NCI-H748 (cell line): ENCODE results near the gene TAF15.
A peak's percentile ranks its signal among the peaks of the same experiment; 100 is the strongest.

ENCODE experiments used
- DNase-seq: peaks from one replicate; lab custom pipeline; 2025; ENCODE audit not compliant: unreplicated experiment; lab: John Stamatoyannopoulos, UW

TAF15 gene

DNA sequence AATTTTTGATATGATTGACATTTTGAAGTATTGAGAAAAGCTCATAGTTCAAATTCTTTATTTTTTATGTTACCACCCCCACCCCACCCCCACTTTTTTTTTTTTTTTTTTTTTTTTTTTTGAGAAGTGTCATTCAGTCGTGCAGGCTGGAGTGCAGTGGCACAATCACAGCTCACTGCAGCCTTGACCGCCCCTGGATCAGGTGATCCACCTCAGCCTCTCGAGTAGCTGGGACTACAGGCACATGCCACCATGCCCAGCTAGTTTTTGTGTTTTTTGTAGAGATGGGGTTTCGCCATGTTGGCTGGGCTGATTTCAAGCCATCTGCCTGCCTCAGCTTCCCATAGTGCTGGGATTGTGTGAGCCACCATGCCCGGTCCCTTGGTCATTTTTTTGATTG is 7.4 kb downstream of the TAF15 start:
- no peak for DNase-seq

DNA sequence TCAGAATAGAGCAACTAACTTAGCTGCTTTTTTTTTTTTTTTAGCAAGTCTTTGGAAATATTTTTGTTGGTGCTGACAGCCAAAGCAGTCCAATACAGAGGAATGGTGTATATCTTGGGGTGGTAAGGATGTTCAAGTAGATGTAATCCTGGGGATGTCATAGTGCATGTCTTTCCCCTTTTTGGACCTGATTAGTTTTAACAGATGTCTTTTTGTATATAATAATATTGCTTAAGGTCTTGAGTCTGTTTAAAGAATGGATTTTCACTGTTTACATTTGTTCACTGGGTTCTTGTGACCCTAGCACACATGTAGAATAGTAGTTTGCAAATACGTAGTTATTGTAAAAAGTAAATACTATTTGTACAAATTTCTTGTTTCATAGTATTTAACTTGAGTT is 7.9 kb downstream of the TAF15 start:
- DNase-seq: no peak

DNA sequence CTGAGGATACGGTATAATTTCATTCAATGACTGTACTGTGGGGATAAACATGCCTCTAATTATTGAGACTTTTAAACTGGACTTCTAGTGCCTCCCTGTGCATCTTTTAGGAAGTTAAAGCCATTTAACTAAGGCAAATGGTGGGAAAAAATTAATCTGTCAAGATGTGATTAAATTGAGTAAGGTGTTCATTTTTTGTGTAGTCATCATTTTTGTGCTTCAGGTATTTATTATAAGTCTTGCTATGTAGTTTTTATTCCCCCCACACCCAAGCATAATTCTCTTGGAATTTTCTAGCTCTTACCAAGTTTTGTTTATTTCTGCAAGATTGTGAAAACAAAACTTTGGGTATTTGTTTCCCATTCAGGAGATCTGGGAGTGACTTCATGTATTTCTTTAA is 10.2 kb downstream of the TAF15 start:
- DNase-seq: no peak

DNA sequence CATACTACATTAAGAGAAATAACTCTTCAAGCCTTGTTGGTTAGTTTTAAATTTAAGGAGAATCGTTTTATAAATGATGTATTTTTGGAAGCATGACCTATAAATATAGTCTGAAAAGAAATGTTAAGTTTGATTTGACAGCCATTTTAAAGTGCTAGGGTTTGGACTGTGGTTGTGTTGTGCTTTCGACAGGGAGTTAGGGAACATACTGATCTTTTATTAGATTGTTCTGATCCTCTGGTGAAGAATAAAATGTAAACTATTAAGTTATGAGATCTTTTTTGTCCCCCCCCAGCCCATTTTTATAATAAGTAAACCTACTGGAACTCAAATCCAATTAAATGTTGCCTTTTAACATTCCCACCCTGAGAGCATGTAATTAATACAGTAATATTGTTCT is 12.0 kb downstream of the TAF15 start:
- DNase-seq: no peak

DNA sequence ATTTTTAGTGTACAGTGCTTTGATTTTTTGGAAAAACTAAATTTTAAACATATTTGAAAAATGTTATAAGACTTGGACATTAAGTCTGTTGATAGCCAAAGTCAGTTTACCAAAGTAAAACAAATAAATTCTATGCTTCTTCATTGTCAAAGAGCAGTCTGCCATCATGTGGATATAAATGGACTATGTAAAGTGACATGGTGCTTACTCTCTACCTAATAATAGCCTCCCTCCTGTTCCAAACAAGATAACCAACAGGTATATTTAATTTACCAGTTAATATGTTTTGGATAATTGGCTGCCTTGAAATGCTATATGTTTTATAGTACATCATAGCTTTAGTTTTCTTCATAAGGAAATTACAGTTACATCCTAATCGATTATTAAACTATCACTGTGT is 15.9 kb downstream of the TAF15 start:
- no peak for DNase-seq

DNA sequence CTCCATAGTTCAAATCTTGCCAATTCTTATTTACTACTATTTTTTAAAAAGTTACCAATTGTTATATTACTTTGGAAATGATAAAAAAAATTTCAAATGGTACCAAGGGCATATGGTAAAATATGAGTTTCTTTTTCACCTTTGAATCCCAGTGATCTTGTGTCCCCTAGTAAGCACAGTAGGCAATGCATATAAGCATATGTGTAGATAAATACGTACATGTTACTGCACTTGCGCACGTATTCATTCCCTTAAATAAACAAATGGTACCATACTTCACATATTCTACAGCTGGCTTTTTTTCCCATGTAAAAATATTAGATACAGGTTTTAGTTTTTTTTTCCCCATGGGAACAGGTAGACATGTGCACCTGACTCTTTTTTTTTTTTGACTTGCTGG is 31.8 kb downstream of the TAF15 start:
- no peak for DNase-seq

DNA sequence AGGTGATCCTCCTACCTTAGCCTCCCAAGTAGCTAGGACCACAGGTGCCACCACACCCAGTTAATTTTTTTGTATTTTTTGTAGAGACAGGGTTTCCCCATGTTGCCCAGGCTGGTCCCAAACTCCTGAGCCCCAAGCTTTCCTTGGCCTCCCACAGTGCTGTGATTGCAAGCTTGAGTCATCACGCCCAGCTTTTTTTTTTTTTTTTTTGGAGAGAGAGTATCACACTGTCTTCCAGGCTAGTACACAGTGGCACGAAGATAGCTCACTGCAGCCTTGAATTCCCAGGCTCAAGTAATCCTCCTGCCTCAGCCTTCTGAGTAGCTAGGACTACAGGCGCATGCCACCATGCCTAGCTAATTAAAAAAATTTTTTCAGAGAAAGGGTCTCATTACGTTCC is 32.2 kb downstream of the TAF15 start:
- DNase-seq: no peak

DNA sequence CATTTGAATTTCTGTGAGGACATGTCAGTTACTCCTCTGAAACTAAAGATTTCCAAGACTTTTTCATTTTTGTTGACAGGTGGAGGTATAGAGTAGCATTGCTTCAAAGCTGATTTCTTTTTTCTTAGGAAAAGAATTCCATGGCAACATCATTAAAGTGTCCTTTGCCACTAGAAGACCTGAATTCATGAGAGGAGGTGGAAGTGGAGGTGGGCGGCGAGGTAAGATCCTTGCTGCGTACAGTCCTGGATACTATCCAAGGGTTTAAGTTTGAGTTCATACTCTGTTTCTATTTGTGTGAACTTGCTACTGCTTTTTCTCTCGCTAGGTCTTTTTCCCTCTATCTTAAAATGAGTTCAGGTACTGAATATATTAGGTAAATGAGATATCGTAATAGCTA is 33.0 kb downstream of the TAF15 start:
- DNase-seq: no peak

DNA sequence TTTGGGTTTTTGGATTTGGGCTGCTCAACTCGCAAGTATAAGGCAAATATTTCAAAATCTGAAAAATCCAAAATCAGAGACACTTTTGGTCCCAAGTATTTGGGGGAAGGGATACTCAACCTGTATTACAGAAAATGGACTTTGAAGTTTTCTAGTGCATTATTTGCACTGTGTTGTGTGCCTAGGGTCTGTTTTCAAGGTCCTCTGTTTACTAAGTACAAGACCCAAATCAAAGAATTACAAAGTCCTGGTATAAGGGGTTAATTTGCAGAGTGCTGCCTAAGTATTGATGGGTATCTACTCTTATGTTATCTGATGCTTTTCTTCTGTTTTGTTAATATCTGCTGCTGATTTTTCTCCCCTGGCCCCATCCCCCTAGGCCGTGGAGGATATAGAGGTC is 34.4 kb downstream of the TAF15 start:
- no peak for DNase-seq

DNA sequence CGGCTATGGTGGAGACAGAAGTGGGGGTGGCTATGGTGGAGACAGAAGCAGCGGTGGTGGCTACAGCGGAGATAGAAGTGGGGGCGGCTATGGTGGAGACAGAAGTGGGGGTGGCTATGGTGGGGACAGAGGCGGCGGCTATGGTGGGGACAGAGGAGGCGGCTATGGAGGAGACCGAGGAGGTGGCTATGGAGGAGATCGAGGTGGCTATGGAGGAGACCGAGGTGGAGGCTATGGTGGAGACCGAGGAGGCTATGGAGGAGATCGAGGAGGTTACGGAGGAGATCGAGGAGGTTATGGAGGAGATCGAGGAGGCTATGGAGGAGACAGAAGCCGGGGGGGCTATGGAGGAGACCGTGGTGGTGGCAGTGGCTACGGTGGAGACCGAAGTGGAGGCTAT is 35.3 kb downstream of the TAF15 start:
- DNase-seq: no peak

DNA sequence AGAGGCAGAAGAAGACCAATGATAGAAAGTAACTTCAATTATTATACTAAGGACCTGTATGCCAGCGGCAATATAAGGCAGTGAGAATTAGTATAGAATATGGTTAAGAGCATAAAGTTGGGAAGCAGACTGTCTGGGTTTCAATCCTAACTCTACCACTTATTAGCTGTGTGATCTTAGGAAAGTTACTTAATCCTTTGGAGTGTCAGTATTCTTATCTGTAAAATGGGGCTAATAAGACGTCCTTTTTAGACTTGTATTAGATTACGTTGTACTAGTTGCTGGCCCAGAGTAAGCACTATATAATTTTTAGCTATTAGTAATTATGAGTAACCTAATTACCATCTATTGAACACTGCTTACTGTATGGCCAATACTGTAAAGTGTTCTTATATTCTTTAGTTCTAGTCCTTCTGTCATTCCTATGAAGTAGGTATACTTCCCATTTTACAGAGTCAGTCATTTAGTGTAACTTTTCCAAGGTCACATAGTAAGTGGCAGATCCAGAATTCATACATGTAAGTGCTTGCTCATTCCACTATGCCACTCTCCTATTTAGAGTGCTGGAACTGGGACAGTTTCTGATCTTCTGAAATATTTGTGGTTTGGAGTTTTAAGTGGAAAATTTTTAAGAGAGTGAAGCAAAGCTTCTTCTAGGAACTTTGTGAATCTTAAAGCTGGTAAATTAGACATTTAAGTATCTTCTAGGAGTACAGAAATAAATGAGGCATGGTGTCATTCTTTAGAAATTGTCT is 36.9 kb downstream of the TAF15 start:
- no peak for DNase-seq

DNA sequence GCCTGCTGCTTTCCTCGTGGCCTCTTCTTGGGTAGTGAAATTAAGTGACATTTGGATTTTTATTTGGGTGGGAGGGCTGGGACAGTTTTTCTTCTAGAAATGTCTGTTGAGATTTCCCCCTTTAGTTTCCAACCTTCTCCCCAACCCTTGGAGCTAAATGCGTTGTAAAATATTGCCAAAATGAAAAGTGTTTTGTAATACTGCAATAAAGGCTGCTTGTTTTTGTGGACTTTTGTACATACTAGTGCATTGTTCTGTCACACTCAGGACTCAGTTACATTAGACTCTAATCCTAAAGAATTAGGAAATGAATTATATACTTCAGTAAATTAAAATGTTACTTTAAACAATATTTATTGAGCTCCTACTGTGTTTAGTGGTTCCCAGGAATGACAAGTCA is 37.7 kb downstream of the TAF15 start:
- no peak for DNase-seq

DNA sequence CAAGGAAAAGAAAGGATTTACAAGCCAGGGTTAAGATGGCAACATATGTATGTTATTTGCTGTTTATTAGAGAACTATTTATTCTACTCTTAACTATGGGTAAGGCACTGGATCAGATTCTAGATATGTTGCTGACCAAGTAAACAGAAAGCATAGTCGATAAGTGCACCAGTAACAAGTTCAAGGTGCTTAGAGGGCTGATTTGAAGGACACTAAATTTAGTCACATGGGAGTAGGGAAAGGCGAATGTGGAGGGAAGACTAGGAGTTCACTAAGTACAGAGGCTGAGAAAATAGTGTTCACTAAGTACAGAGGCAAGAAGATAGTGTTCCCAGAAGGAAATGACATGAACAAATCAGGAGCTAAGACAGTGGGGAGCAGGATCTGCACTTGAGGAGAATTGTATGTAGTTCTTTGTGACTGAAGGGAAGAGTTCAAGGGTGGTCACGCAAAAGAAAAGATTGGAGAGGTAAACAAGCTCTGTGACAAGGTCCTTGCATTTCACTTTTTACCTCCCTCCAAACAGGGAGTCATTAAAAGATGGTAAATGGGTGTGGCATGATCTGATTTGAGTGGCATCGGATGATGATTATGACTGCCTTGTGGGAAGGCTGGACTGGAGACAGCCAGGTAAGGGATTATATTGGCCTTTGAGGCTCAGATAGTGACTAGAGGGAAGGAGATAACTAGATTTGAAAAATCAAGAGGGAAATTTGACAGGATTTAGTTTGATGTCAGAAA is 38.5 kb downstream of the TAF15 start:
- no peak for DNase-seq

DNA sequence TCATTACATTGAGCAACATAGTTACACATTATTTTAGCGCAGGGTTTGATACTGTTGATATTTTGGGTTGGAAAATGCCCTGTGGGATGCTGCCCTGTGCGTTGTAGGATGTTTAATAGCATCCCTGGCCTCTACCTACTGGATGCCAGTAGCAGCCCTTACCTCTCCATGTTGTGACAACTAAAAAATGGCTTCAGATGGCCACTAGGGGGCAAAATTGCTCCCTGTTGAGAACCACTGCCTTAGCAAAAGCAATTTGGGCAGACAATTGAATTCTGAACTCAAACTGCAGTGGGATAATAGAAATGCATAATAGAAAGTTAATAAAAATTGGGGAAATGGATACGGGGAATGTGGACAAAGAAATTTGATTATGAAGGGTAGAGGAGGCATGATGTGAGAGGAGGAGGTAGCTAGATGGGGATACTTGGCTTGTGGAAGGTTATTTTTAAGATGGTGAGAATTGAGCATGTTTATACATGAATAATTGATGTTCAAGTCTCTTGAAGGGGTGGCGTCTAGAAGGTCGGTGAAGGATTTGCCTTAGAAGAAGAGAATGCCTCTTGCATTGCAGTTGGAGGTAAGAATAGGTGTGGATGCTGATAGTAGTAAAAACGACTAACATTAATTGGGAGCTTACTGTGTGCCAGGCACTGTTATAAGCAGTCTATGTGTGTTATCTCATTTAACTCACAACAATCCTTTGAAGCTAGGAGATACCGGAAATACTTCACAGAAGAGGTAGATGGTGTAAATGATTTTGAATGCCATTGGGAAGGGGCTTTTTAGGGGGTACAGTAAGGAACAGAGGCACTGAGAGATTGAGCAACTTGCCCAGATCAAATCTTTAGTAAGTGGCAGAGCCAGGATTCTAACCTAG is 40.4 kb downstream of the TAF15 start:
- peak; percentile 58 for DNase-seq

DNA sequence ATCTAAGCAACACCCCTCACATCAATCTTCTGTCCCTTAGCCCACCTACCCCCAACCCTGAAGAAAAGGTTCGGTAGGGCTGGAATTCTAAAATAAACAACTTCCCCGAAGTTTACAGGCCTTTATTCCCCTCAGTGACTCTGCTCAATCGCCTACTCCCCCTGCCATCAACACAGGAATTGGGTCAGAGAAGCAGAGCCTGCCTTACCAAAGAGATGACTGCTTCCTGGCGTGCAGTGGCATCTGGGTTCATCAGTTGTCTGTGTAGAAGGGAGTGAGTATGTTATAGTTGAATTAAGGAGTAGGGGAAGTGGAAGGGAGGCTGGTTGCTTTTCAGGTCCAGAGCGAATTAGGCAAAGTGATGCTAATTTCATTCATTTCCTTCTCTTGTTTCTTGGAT is 46.7 kb downstream of the TAF15 start:
- no peak for DNase-seq

DNA sequence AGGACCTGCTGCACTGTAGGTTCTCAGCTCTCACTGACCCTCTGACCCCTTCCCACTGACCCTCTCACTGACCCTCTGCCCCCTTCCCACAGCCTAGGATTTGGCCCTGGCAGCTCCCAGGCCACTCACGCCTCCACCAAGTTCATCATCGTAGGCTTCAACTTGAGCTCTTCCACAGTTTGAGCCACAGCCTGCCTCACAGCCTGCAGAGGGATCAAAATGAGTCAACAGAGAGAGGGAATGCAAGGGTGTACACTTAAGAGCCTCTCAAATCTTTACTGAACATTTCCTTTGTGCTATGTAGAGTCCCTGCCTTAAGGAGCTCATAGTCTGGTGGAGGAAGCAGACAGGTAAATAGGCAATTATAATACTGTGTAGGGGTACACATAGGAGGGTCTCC is 47.3 kb downstream of the TAF15 start:
- DNase-seq: no peak

DNA sequence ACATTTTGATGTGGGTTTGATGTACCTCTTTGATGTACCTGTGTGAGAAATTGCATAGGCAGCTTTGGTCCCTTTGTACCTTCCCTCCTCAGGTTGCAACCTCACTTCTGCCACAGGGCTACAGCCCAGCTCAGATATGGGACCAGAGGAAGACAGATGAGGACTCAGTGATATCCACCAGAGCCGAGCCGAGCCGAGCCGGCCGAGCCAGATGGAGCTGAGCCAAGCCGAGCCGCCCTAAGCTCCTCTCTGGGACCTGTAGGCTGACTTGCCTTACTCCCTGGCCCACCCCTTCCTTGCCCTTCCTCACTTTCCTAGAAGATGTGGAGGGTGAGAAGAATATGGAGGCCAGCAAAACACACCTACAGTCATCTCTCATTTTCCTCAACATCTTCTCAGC is 55.6 kb downstream of the TAF15 start:
- no peak for DNase-seq

DNA sequence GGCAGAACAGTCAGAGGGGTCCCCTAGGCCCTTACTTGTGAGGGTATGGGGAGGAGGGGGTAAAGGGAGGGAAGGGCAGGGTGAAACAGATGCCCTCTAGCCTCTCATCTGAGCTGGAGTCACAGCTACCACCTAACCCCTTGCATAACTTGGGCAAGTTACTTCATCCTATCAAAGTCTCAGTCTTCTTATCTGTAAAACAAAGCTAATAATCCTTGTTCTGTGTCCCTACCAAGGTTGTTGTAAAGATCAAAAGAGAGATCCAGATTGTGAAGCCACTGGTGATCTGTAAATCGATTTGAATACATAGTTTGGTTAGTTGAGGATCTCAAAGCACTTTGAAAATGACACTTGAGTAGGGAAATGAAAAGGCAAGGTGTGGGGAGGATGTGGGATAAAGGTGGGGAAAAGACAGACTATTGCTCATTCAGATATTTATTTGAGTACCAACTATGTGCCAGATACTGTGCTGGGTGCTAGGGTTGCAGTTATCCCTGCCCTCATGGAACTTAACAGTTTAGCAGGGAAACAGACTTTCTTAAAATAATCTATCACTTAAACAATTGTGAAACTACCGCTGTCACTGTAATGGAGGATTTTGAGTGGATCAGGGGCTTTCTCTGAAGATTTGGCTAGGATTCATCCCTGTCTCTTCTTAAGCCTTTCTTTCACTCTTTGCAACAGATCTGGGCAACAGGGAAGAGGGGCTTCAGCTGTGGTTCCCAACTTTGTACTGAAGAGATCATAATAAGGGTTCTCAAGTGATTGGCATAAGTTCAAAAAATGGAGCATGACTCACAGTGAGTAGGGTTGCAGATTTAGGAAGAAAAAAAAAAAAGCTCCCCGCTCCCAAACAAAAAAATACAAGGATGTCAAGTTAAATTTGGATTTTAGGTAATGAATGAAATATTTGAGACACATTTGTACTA is 56.4 kb downstream of the TAF15 start:
- DNase-seq: no peak

DNA sequence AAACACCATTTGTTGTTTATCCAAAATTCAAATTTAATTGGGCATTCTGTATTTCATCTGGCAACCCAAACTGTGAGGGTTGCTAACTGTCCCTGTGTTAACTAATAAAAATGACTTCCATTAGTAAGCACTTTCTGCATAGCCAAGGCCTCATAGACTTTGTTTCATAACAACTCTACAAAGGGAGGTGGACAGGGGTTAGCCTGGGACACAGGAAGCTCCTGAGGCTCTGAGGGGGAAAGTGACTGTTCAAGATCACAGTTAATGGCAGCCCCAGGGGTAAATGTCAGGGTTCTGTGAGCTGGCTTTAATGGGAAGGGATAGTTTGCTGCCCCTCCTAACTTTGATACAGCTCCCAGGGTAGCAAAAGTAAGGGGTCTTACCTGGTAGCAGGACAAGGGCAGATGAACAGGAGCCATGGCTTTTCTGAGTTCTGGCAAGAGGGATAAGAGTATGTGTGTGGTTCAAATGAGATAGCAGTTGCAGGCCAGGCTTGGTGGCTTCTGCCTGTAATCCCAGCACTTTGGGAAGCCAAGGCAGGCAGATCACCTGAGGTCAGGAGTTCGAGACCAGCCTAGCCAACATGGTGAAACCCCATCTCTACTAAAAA is 57.2 kb downstream of the TAF15 start:
- no peak for DNase-seq

DNA sequence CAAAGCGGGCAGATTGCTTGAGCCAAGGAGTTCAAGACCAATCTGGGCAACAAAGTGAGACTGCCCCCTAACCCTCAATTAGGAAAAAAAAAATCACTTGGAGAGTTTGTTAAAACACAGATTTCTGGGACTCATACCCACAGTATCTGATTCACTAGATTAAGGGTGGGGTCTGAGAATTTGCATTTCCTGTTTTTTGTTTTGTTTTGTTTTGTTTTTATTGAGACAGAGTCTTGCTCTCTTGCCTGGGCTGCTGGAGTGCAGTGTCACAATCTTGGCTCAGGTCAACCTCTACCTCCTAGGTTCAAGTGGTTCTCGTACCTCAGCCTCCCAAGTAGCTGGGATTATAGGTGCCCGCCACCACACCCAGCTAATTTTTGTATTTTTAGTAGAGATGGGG is 58.3 kb downstream of the TAF15 start:
- no peak for DNase-seq
